T-cell (primary cell): ENCODE results near the gene HPS3. TPM values are rescaled to one million over a fixed set of nuclear protein-coding genes. Genes with fewer than 3 reads are reported as not detected.

Source experiments
- ATAC-seq, 4 experiments: fragments of 200-7000 bp in 3 of 4; fragments of 150-1000 bp in 1 of 4; cut with Tn5 transposase; replicated peaks in 1 of 4; 1 replicate in 3 of 4; 2 replicates in 1 of 4; pipeline ENCODE4 v1.10.0; 2021; ENCODE audit warnings: moderate library complexity in 3 of 4, mild to moderate bottlenecking in 2 of 4, moderate number of reproducible peaks in 1 of 4
- CTCF ChIA-PET, 2 donors: fragments of 300-600 bp; sonication (Branson Sonifier 250); formaldehyde crosslinking; loops; one replicate each; lab custom pipeline; 2022; ENCODE audit warnings: antibody characterized with exemption in 2 of 2; lab: Charles Lee
- POLR2A ChIA-PET, 2 donors: fragments of 300-600 bp; sonication (Branson Sonifier 250); formaldehyde crosslinking; loops; one replicate each; lab custom pipeline; 2022; ENCODE audit warnings: antibody characterized with exemption in 2 of 2; lab: Charles Lee
- DNase-seq, 35 experiments: peaks; one replicate each; pipeline versions ENCODE4 v3.0.0 to v3.0.0-alpha.2; 2013 to 2023
- H3K27ac ChIP-seq: one replicate; pipeline ENCODE4 v1.5.1; 2013; ENCODE audit warnings: low read length
- H3K27me3 ChIP-seq, 2 experiments: replicated peaks in 1 of 2; 1 replicate in 1 of 2; 2 replicates in 1 of 2; pipeline versions ENCODE4 v1.6.1 to v1.7.0; 2013; ENCODE audit warnings: low read length in 1 of 2, mixed read lengths in 1 of 2; ENCODE audit not compliant: control insufficient read depth in 2 of 2, insufficient read depth in 2 of 2; ENCODE audit errors: extremely low read depth in 1 of 2
- H3K36me3 ChIP-seq, 2 donors: 1 replicate in 1 of 2; 2 replicates in 1 of 2; pipeline versions ENCODE4 v1.6.1 to v1.7.0; 2013; ENCODE audit warnings: low read length in 1 of 2; ENCODE audit not compliant: control insufficient read depth in 2 of 2, insufficient read depth in 1 of 2; ENCODE audit errors: extremely low read depth in 1 of 2
- H3K4me1 ChIP-seq, 2 experiments: 1 replicate in 1 of 2; 2 replicates in 1 of 2; pipeline versions ENCODE4 v1.6.1 to v1.7.0; 2013; ENCODE audit warnings: low read length in 2 of 2, mixed read lengths in 1 of 2; ENCODE audit not compliant: insufficient read depth in 2 of 2, control insufficient read depth in 1 of 2; ENCODE audit errors: extremely low read depth in 1 of 2
- H3K4me3 ChIP-seq, 2 donors: 1 replicate in 1 of 2; 2 replicates in 1 of 2; pipeline versions ENCODE4 v1.5.1 to v1.7.0; 2013; ENCODE audit warnings: mild to moderate bottlenecking in 2 of 2, low read length in 1 of 2, moderate library complexity in 1 of 2; ENCODE audit not compliant: control insufficient read depth in 1 of 2; ENCODE audit errors: extremely low read depth in 1 of 2
- H3K9me3 ChIP-seq: 2 replicates; pipeline ENCODE4 v1.7.0; 2013
- H3K27ac Mint-ChIP-seq, 2 donors: one replicate each; pipeline ENCODE4 v1.8.0; 2020 to 2021; ENCODE audit warnings: mild to moderate bottlenecking in 2 of 2, mixed read lengths in 2 of 2
- H3K27me3 Mint-ChIP-seq, 2 donors: one replicate each; pipeline ENCODE4 v1.8.0; 2021 to 2022; ENCODE audit warnings: mixed read lengths in 2 of 2
- H3K36me3 Mint-ChIP-seq: one replicate; pipeline ENCODE4 v1.8.0; 2021; ENCODE audit warnings: mixed read lengths
- H3K4me1 Mint-ChIP-seq, 3 donors: one replicate each; pipeline ENCODE4 v1.8.0; 2020 to 2022; ENCODE audit warnings: mixed read lengths in 3 of 3, mild to moderate bottlenecking in 1 of 3
- H3K4me3 Mint-ChIP-seq, 3 donors: one replicate each; pipeline ENCODE4 v1.8.0; 2020 to 2022; ENCODE audit warnings: mild to moderate bottlenecking in 3 of 3, mixed read lengths in 3 of 3, moderate library complexity in 3 of 3
- H3K9me3 Mint-ChIP-seq, 3 donors: one replicate each; pipeline ENCODE4 v1.8.0; 2020 to 2022; ENCODE audit warnings: mixed read lengths in 3 of 3
- WGBS: methylation state at CpG from one replicate; pipeline ENCODE4 v1.1.5; 2013; ENCODE audit warnings: missing lambda C conversion rate; ENCODE audit not compliant: insufficient coverage; 5-methylcytosine and 5-hydroxymethylcytosine counted together
- total RNA-seq, 35 experiments: library from RNA in 6 of 35; stranded (reverse) in 6 of 35; fragments of 120-200 nt in 1 of 35; gene quantifications; one replicate each; pipeline versions ENCODE4 v1.2.1 to v1.2.4 and lab custom pipeline; 2013 to 2026

The HPS3 gene
- total RNA-seq, 5 donors from 2014 or later (not counting 1 experiment from before 2014, with no cell fraction given): 18.6 to 28.4 (median 21.5) TPM

DNA sequence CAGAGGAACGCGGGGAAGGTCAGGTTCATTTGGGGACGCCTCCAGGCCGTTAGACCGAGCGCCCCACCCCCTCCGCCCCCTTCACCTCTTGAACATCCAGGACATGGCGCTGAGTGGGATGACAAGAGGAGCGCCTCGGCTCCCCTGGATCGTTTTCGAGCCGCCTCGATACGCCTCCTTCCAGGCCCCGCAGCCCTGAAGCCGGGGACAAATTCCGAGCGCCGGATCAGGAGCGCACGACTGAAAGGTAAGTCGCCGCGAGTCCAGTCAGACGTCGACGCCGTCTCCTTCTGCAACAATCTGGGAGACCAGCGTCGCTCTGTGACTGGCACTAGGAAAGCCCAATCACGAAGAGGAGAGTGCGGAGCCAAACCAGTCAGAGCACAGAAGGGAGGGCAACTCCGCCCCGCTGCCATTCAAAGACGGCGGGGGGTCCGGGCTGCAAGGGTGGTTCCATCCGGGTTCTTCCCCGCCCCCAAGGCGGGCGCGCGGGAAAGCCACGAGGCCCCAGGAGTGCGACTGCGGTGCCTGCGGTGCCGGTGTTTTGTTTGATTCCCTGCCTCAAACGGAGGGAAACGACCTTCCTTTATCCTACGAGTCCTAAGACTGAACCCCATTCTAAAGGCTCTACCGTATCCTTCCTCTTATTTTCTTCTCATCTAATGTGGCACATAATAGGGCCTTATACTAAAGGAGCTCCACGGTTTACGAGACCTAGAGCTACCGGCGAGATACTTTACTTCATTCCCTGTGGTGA is 43.0 kb upstream of the HPS3 start, which contains the start of gene HLTF:
HLTF (minus strand) TSS at position 302 of the 757 bp plus-strand sequence; CDS start at position 105, 197 bp downstream.
- Histone ChIP-seq H3K27ac (peak within 1 kb of the TSS; percentile 35), H3K4me1 (peaks cover 2 to 19% of the 10 kb centered on the region in 2 experiments), H3K4me3 (peak within 1 kb of the TSS; percentile 88 to 96), H3K9me3 (no peaks in the 10 kb centered on the region), H3K36me3 (peaks cover 0 to 3% of the 10 kb centered on the region in 2 donors), H3K27me3 (no peaks in the 10 kb centered on the region)
- DNase-seq (peak; percentile 81 to 95 (median 88)), ATAC-seq (peak; percentile 98 to 99 (median 98))
- peak within 1 kb of the TSS; percentile 94 to 97 (median 96) for H3K4me3 Mint-ChIP-seq
- 6% methylated on average over 57 of the region's 57 CpGs for WGBS
- peak within 1 kb of the TSS; percentile 75 to 93 for H3K27ac Mint-ChIP-seq
- H3K36me3 Mint-ChIP-seq: peaks cover 10% of the 10 kb centered on the region
- POLR2A ChIA-PET: no interaction called here
- H3K4me1 Mint-ChIP-seq: peaks cover 20 to 26% (median 23%) of the 10 kb centered on the region in 3 donors
- H3K9me3 Mint-ChIP-seq: no peaks in the 10 kb centered on the region
- CTCF ChIA-PET: interaction anchor here in 1 of 2 donors (0.7 to 1.5 kb wide), 3 partner anchors 15 to 232 kb away, joined by 3 read pairs; no protein-coding TSS in a partner anchor
- no peaks in the 10 kb centered on the region for H3K27me3 Mint-ChIP-seq

DNA sequence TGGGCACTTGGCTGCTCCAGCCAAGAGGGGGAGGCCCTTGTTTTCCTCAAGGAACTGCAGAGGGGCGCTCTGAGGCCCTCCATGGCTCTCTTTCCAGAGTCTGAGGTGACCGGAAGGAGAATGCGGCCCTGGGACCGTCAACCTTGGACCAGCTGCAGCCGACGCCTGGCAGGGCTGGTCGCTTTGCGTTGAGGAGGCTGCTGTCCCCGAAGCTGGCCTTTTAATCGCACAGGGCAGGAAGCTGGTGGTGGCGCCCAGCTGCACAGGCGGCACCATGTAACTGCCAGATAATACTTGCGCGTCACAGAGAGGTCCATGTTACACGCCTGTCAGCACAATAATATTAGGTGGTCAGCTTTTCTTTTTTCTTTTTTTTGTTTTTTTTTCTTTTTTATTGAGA is 42.2 kb upstream of the HPS3 start:
- Histone ChIP-seq H3K4me3 (no peak overlapping the region), H3K36me3 (peaks cover 0 to 3% of the 10 kb centered on the region in 2 donors), H3K9me3 (no peaks in the 10 kb centered on the region), H3K4me1 (peaks cover 2 to 19% of the 10 kb centered on the region in 2 experiments), H3K27ac (no peak overlapping the region), H3K27me3 (no peaks in the 10 kb centered on the region)
- peaks cover 20 to 23% (median 22%) of the 10 kb centered on the region in 3 donors for H3K4me1 Mint-ChIP-seq
- no peak overlapping the region for H3K27ac Mint-ChIP-seq
- peak overlapping the region in 2 of 3 donors; percentile 96 to 97 for H3K4me3 Mint-ChIP-seq
- ATAC-seq (no peak), DNase-seq (peak in 1 of 35 experiments; percentile 2)
- H3K27me3 Mint-ChIP-seq: no peaks in the 10 kb centered on the region
- CTCF ChIA-PET: interaction anchor here in 1 of 2 donors (0.7 to 1.5 kb wide), 3 partner anchors 16 to 231 kb away, joined by 3 read pairs; no protein-coding TSS in a partner anchor
- 99% methylated on average over 11 of the region's 15 CpGs for WGBS
- no peaks in the 10 kb centered on the region for H3K9me3 Mint-ChIP-seq
- POLR2A ChIA-PET: no interaction called here
- peaks cover 7% of the 10 kb centered on the region for H3K36me3 Mint-ChIP-seq

DNA sequence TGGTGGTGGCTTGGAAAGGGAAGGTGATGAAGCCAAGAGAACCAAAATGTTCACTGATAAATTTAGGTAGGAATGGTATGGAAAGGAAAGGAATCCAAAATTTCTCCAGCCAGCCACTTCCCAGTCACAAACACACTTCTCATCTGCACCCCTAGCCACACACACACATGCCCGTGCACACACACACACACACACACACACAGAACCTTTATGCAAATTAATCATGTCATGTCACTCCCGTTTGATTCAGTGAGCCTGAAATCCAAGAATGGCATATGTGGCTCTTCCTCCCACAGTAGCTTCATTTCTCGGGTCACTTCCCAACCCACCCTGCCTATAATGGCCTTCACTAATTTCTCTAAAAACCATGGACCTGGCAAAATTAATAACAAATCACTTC is 40.0 kb upstream of the HPS3 start:
- H3K9me3 Mint-ChIP-seq: no peaks in the 10 kb centered on the region
- H3K36me3 Mint-ChIP-seq: no peaks in the 10 kb centered on the region
- DNase-seq (no peak), ATAC-seq (no peak)
- no peaks in the 10 kb centered on the region for H3K9me3 ChIP-seq
- H3K4me1 Mint-ChIP-seq: peaks cover 14 to 17% (median 15%) of the 10 kb centered on the region in 3 donors
- H3K27me3 ChIP-seq: no peaks in the 10 kb centered on the region
- H3K4me3 Mint-ChIP-seq: no peak overlapping the region
- H3K4me1 ChIP-seq: peaks cover 2 to 19% of the 10 kb centered on the region in 2 experiments
- no peak overlapping the region for H3K27ac ChIP-seq
- H3K36me3 ChIP-seq: no peaks in the 10 kb centered on the region
- no peak overlapping the region for H3K4me3 ChIP-seq
- H3K27me3 Mint-ChIP-seq: no peaks in the 10 kb centered on the region
- no peak overlapping the region for H3K27ac Mint-ChIP-seq
- WGBS: 64% methylated on average over 3 of the region's 3 CpGs
- ChIA-PET CTCF (no interaction called here), POLR2A (no interaction called here)

DNA sequence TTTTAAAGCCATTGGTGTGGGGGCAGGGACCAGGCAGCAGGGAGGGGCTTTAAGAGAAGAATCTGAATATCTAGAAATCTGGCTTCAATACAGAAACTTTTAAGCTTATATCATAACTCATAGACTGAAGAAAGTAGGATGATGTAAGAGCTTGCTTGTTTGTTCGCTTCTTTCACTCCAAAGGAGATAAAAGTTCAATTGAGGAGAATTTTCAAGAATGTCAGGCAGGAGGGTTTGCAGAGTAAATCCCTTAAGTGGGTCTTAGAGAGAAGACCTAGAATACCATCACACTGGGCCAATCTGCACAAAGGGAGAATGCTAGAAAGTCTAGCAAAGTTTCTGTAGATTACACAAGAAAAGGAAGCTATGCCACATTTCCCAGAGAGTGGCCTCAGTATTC is 39.0 kb upstream of the HPS3 start:
- WGBS: no CpG with 5 or more reads among the region's 1 CpG
- H3K27ac Mint-ChIP-seq: no peak overlapping the region
- CTCF ChIA-PET: interaction anchor here in 1 of 2 donors (0.6 to 0.7 kb wide), 2 partner anchors 115 to 243 kb away, joined by 3 to 5 read pairs; partner anchors contain the start of gene TM4SF18

DNA sequence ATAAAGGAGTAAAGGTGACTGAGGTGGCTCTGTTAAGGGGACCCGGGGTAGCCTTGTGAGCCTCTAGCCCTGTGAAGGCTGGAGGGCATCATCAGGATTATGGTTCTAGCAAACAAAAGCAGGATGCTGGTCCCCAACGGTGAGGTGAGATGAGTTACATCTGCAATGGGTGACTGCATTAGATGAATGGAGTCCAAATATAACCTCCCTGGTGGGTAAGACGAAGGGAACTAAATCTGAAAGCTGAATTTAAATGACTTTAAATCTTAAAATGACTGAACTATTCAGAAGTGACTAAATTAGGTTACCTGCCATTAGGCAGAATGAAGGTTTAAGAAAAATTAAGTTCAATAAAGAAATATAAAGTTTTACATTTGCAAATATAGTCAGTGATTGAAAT is 38.5 kb upstream of the HPS3 start:
- 80% methylated on average over 2 of the region's 3 CpGs for WGBS
- Mint-ChIP-seq H3K27me3 (no peaks in the 10 kb centered on the region), H3K4me3 (no peak overlapping the region), H3K36me3 (no peaks in the 10 kb centered on the region), H3K9me3 (no peaks in the 10 kb centered on the region), H3K4me1 (peaks cover 0 to 5% (median 3%) of the 10 kb centered on the region in 3 donors), H3K27ac (no peak overlapping the region)
- ATAC-seq: no peak
- POLR2A ChIA-PET: no interaction called here
- CTCF ChIA-PET: no interaction called here
- Histone ChIP-seq H3K4me1 (peaks cover 0 to 9% of the 10 kb centered on the region in 2 experiments), H3K36me3 (no peaks in the 10 kb centered on the region), H3K9me3 (no peaks in the 10 kb centered on the region), H3K27ac (no peak overlapping the region), H3K4me3 (no peak overlapping the region), H3K27me3 (no peaks in the 10 kb centered on the region)
- DNase-seq: no peak

More for the DNA sequence above, 39.0 kb upstream of the HPS3 start:
- no peaks in the 10 kb centered on the region for H3K9me3 ChIP-seq
- Mint-ChIP-seq H3K36me3 (no peaks in the 10 kb centered on the region), H3K27me3 (no peaks in the 10 kb centered on the region), H3K4me1 (peaks cover 4 to 9% (median 6%) of the 10 kb centered on the region in 3 donors), H3K9me3 (no peaks in the 10 kb centered on the region), H3K4me3 (no peak overlapping the region)
- peaks cover 2 to 13% of the 10 kb centered on the region in 2 experiments for H3K4me1 ChIP-seq
- POLR2A ChIA-PET: no interaction called here
- no peak for DNase-seq
- ATAC-seq: no peak
- no peak overlapping the region for H3K27ac ChIP-seq
- H3K27me3 ChIP-seq: no peaks in the 10 kb centered on the region
- no peaks in the 10 kb centered on the region for H3K36me3 ChIP-seq
- H3K4me3 ChIP-seq: no peak overlapping the region

DNA sequence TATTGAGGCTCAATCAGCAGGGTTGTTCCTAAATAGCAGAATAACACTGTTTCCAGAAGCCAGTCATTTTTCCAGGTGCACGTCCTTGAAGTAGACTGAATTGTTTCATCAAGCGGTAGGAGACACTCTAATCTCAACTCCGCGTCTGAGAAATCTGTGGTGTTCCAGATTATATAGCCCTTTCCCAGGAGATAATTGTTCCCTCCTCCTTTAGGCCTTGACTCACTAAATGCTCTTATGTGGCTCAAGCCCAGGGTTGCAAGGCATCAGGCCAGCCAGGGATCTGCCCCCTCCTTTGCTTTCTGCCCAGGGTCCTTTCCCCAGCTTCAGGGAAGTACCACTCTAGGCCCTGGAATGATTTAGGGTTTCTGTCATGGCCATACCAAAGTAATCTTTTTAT is 37.5 kb upstream of the HPS3 start:
- H3K9me3 ChIP-seq: no peaks in the 10 kb centered on the region
- no peak for ATAC-seq
- no peaks in the 10 kb centered on the region for H3K36me3 ChIP-seq
- no peaks in the 10 kb centered on the region for H3K36me3 Mint-ChIP-seq
- peaks cover 0 to 1% of the 10 kb centered on the region in 2 donors for H3K27me3 Mint-ChIP-seq
- ChIA-PET CTCF (no interaction called here), POLR2A (interaction anchor here in 1 of 2 donors (0.5 kb wide), 1 partner anchor 32 kb away, joined by 3 read pairs; no protein-coding TSS in a partner anchor)
- H3K4me3 Mint-ChIP-seq: no peak overlapping the region
- no peaks in the 10 kb centered on the region for H3K27me3 ChIP-seq
- WGBS: 92% methylated on average over 3 of the region's 4 CpGs
- H3K9me3 Mint-ChIP-seq: no peaks in the 10 kb centered on the region
- H3K4me3 ChIP-seq: no peak overlapping the region
- peaks cover 0 to 2% of the 10 kb centered on the region in 2 experiments for H3K4me1 ChIP-seq
- H3K27ac ChIP-seq: no peak overlapping the region
- no peak for DNase-seq
- peaks cover 0 to under 1% (median 0%) of the 10 kb centered on the region in 3 donors for H3K4me1 Mint-ChIP-seq
- no peak overlapping the region for H3K27ac Mint-ChIP-seq
